HepG2 (cell line): ENCODE data around the gene B3GNT9. TPM values are rescaled to one million over a fixed set of nuclear protein-coding genes. Genes with fewer than 3 reads are reported as not detected.

ENCODE experiments used
- BHLHE40 ChIP-seq: IDR thresholded peaks from 2 replicates; pipeline ENCODE4 v1.6.1; 2011; ENCODE audit warnings: low read length, improper control_type of control experiment
- DR1 ChIP-seq: sonication (generic); formaldehyde crosslinking; IDR thresholded peaks from 2 replicates; pipeline ENCODE4 v1.8.0; 2021; ENCODE audit warnings: mild to moderate bottlenecking, missing genetic modification reagents, inconsistent platforms
- FOXA3 ChIP-seq: IDR thresholded peaks from 2 replicates; pipeline ENCODE4 v1.6.1; 2016; ENCODE audit warnings: missing genetic modification reagents, missing compliant biosample characterization
- GABPB1 ChIP-seq: IDR thresholded peaks from 2 replicates; pipeline ENCODE4 v1.6.1; 2016; ENCODE audit warnings: mild to moderate bottlenecking, missing genetic modification reagents, moderate library complexity, missing compliant biosample characterization
- HDAC1 ChIP-seq: sonication (generic); formaldehyde crosslinking; IDR thresholded peaks from 2 replicates; pipeline ENCODE4 v1.5.1; 2020; ENCODE audit warnings: mild to moderate bottlenecking, missing genetic modification reagents
- HDAC2 ChIP-seq: sonication (generic); formaldehyde crosslinking; IDR thresholded peaks from 2 replicates; pipeline ENCODE4 v1.4.0; 2020; ENCODE audit warnings: missing genetic modification reagents
- ISL2 ChIP-seq: sonication (generic); formaldehyde crosslinking; IDR thresholded peaks from 2 replicates; pipeline ENCODE4 v1.5.0; 2020; ENCODE audit warnings: missing genetic modification reagents
- NRL ChIP-seq: sonication (generic); formaldehyde crosslinking; IDR thresholded peaks from 2 replicates; pipeline ENCODE4 v1.5.0; 2020; ENCODE audit warnings: missing genetic modification reagents, mild to moderate bottlenecking, moderate library complexity, borderline replicate concordance
- WIZ ChIP-seq: sonication (generic); formaldehyde crosslinking; IDR thresholded peaks from 2 replicates; pipeline ENCODE4 v1.5.1; 2020; ENCODE audit warnings: mild to moderate bottlenecking, missing genetic modification reagents
- ZMAT3 ChIP-seq: sonication (generic); formaldehyde crosslinking; conservative IDR thresholded peaks from 2 replicates; pipeline ENCODE4 v1.7.0; 2021; ENCODE audit warnings: missing genetic modification reagents
- ZNF607 ChIP-seq: sonication (generic); formaldehyde crosslinking; IDR thresholded peaks from 2 replicates; pipeline ENCODE4 v1.5.1; 2020; ENCODE audit warnings: missing genetic modification reagents, mild to moderate bottlenecking, borderline replicate concordance
- polyA plus RNA-seq, 8 experiments: library from polyadenylated mRNA; depleted of rRNA in 3 of 8; stranded (reverse) in 7 of 8; unstranded in 1 of 8; fragments of >200 nt; fragmentation: Illumina TruSeq in 4 of 8; extraction: Trizol in 4 of 8; gene quantifications; 2 replicates each; pipeline versions ENCODE4 v1.2.1 to v1.2.3, GENCODE V29; 2011 to 2016; ENCODE audit warnings: low read depth in 4 of 8, missing spikeins in 1 of 8, mixed read lengths in 1 of 8; ENCODE audit not compliant: insufficient read depth in 1 of 8
- total RNA-seq, 5 experiments: library from RNA; depleted of rRNA; stranded (reverse); fragments of >200 nt; fragmentation: Illumina TruSeq; extraction: Trizol; gene quantifications; 2 replicates each; pipeline ENCODE4 v1.2.3, GENCODE V29; 2016; ENCODE audit warnings: low read depth in 1 of 5
- TF ChIP-seq, protein P1 (sequence below): sonication (generic); formaldehyde crosslinking; IDR thresholded peaks from 2 replicates; pipeline ENCODE4 v1.9.0; 2021; ENCODE audit warnings: missing genetic modification reagents, borderline replicate concordance
- TF ChIP-seq, protein P2 (sequence below): sonication (generic); formaldehyde crosslinking; IDR thresholded peaks from 2 replicates; pipeline ENCODE4 v1.5.1; 2020; ENCODE audit warnings: mild to moderate bottlenecking, missing genetic modification reagents, borderline replicate concordance
- TF ChIP-seq, protein P3 (sequence below): sonication (generic); formaldehyde crosslinking; IDR thresholded peaks from 2 replicates; pipeline ENCODE4 v1.4.0; 2020; ENCODE audit warnings: missing genetic modification reagents
- TF ChIP-seq, protein P4 (sequence below): sonication (generic); formaldehyde crosslinking; IDR thresholded peaks from 2 replicates; pipeline ENCODE4 v1.5.0; 2020; ENCODE audit warnings: mild to moderate bottlenecking, missing genetic modification reagents, borderline replicate concordance
- TF ChIP-seq, protein P5 (sequence below): IDR thresholded peaks from 2 replicates; pipeline ENCODE4 v1.6.1; 2016; ENCODE audit warnings: mild to moderate bottlenecking

Gene B3GNT9
- total and polyA plus RNA-seq, 2 of the 13 experiments (the other 11 are each of a cell fraction or from before 2014, with no cell fraction given), result 1.5 to 3.1 TPM

DNA sequence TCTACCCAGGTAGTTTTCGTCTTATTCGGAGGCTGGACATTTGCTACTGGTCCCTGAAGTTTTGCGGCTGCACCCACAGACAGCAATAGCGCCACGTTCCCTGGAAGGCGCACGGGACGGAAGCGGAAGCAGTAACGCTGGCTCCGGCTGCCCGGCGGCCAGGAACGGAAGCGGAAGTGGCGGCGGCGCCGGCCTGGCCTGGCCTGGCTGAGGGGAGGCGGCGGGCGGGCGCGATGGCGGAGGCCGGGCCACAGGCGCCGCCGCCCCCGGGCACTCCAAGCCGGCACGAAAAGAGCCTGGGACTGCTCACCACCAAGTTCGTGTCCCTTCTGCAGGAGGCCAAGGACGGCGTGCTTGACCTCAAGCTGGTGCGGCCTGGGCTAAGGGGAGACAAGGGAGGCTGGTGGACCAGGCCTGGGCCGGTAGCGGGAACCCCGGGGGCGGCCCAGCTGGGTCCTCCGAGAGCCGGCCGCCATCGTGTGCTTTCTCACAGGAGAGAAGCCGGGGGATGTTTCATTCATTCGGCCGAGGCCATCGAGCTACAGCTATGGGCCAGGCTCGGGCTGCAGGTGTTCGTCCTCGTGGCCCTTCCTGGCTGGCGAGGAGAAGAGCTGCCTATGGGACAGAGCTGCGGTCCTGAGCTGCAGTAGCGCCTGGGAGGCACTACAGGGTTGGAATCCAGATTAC, 41.3 kb upstream of the B3GNT9 start, which contains the start of gene E2F4 (continued):
- TF ChIP-seq, protein P1, sequence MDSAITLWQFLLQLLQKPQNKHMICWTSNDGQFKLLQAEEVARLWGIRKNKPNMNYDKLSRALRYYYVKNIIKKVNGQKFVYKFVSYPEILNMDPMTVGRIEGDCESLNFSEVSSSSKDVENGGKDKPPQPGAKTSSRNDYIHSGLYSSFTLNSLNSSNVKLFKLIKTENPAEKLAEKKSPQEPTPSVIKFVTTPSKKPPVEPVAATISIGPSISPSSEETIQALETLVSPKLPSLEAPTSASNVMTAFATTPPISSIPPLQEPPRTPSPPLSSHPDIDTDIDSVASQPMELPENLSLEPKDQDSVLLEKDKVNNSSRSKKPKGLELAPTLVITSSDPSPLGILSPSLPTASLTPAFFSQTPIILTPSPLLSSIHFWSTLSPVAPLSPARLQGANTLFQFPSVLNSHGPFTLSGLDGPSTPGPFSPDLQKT, result peak; percentile 58; the same call in 1 of the 2 replicates
- TF ChIP-seq WIZ (peak; percentile 84), HDAC2 (CRISPR knock-in tag) (peak; percentile 63), BHLHE40 (peak; percentile 83), FOXA3 (CRISPR knock-in tag) (peak; percentile 72), HDAC1 (CRISPR knock-in tag) (peak; percentile 88), NRL (peak; percentile 24), GABPB1 (CRISPR knock-in tag) (peak; percentile 96), ZNF607 (CRISPR knock-in tag) (0 out of 2 replicates have a peak, but pooled peaks have one; percentile 19), DR1 (CRISPR knock-in tag) (peak; percentile 78), ZMAT3 (peak; percentile 49; the same call in 1 of the 2 replicates), ISL2 (CRISPR knock-in tag) (peak; percentile 70; the same call in 1 of the 2 replicates)
- TF ChIP-seq, protein P2, sequence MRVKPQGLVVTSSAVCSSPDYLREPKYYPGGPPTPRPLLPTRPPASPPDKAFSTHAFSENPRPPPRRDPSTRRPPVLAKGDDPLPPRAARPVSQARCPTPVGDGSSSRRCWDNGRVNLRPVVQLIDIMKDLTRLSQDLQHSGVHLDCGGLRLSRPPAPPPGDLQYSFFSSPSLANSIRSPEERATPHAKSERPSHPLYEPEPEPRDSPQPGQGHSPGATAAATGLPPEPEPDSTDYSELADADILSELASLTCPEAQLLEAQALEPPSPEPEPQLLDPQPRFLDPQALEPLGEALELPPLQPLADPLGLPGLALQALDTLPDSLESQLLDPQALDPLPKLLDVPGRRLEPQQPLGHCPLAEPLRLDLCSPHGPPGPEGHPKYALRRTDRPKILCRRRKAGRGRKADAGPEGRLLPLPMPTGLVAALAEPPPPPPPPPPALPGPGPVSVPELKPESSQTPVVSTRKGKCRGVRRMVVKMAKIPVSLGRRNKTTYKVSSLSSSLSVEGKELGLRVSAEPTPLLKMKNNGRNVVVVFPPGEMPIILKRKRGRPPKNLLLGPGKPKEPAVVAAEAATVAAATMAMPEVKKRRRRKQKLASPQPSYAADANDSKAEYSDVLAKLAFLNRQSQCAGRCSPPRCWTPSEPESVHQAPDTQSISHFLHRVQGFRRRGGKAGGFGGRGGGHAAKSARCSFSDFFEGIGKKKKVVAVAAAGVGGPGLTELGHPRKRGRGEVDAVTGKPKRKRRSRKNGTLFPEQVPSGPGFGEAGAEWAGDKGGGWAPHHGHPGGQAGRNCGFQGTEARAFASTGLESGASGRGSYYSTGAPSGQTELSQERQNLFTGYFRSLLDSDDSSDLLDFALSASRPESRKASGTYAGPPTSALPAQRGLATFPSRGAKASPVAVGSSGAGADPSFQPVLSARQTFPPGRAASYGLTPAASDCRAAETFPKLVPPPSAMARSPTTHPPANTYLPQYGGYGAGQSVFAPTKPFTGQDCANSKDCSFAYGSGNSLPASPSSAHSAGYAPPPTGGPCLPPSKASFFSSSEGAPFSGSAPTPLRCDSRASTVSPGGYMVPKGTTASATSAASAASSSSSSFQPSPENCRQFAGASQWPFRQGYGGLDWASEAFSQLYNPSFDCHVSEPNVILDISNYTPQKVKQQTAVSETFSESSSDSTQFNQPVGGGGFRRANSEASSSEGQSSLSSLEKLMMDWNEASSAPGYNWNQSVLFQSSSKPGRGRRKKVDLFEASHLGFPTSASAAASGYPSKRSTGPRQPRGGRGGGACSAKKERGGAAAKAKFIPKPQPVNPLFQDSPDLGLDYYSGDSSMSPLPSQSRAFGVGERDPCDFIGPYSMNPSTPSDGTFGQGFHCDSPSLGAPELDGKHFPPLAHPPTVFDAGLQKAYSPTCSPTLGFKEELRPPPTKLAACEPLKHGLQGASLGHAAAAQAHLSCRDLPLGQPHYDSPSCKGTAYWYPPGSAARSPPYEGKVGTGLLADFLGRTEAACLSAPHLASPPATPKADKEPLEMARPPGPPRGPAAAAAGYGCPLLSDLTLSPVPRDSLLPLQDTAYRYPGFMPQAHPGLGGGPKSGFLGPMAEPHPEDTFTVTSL, result no peak
- TF ChIP-seq, protein P3, sequence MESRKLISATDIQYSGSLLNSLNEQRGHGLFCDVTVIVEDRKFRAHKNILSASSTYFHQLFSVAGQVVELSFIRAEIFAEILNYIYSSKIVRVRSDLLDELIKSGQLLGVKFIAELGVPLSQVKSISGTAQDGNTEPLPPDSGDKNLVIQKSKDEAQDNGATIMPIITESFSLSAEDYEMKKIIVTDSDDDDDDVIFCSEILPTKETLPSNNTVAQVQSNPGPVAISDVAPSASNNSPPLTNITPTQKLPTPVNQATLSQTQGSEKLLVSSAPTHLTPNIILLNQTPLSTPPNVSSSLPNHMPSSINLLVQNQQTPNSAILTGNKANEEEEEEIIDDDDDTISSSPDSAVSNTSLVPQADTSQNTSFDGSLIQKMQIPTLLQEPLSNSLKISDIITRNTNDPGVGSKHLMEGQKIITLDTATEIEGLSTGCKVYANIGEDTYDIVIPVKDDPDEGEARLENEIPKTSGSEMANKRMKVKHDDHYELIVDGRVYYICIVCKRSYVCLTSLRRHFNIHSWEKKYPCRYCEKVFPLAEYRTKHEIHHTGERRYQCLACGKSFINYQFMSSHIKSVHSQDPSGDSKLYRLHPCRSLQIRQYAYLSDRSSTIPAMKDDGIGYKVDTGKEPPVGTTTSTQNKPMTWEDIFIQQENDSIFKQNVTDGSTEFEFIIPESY (CRISPR knock-in tag), result 0 out of 2 replicates have a peak, but pooled peaks have one; percentile 17
- TF ChIP-seq, protein P4, sequence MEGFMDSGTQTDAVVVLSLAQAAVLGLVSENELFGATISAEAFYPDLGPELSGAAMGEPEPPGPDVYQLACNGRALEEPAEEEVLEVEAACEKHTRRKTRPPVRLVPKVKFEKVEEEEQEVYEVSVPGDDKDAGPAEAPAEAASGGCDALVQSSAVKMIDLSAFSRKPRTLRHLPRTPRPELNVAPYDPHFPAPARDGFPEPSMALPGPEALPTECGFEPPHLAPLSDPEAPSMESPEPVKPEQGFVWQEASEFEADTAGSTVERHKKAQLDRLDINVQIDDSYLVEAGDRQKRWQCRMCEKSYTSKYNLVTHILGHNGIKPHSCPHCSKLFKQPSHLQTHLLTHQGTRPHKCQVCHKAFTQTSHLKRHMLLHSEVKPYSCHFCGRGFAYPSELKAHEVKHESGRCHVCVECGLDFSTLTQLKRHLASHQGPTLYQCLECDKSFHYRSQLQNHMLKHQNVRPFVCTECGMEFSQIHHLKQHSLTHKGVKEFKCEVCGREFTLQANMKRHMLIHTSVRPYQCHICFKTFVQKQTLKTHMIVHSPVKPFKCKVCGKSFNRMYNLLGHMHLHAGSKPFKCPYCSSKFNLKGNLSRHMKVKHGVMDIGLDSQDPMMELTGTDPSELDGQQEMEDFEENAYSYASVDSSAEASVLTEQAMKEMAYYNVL (CRISPR knock-in tag), result 0 out of 2 replicates have a peak, but pooled peaks have one; percentile 38
- TF ChIP-seq, protein P5, sequence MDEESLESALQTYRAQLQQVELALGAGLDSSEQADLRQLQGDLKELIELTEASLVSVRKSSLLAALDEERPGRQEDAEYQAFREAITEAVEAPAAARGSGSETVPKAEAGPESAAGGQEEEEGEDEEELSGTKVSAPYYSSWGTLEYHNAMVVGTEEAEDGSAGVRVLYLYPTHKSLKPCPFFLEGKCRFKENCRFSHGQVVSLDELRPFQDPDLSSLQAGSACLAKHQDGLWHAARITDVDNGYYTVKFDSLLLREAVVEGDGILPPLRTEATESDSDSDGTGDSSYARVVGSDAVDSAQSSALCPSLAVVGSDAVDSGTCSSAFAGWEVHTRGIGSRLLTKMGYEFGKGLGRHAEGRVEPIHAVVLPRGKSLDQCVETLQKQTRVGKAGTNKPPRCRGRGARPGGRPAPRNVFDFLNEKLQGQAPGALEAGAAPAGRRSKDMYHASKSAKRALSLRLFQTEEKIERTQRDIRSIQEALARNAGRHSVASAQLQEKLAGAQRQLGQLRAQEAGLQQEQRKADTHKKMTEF (CRISPR knock-in tag), result peak; percentile 73
